NCI-H2196 treated with DMSO at 0.1 percent for 48 hours (cell line): Measurements from ENCODE around the gene POM121L2.

Source experiments
- DNase-seq: peaks from one replicate; lab custom pipeline; 2025; ENCODE audit not compliant: unreplicated experiment; lab: John Stamatoyannopoulos, UW

POM121L2 gene

DNA sequence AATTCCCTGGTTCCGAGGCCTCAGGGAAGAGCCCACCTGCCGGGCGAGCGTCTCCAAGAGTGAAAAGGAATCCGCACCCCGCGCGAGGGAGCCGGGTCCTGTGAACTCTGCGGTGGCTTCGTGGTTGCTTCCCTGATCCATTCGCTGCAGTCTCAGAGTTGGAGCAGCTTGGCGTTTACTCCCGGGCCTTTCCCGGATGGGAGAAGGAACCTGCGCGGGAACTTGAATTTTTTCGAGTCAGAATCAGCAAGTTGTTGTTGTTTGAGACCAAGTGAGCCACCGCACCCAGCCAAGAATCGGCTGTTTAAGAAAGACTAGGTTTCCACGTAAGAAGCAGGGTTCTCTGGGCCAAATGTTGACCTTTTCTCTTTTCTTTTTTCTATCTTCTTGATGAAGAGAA, 51.7 kb downstream of the POM121L2 start:
- DNase-seq, result no peak
